K562 (cell line): ENCODE measurements around the gene TDG. TPM values are rescaled to one million over a fixed set of nuclear protein-coding genes. Genes with fewer than 3 reads are reported as not detected.

Experiments used
- ATAC-seq: fragments of 200-7000 bp; cut with Tn5 transposase; 3 replicates; pipeline ENCODE4 v1.9.1; 2020; ENCODE audit warnings: moderate library complexity
- BruUV-seq: library from RNA; stranded (reverse); fragments of 400-500 nt; replicated peaks from 2 replicates; lab custom pipeline; 2021; lab: Mats Ljungman, UMichigan
- CTCF ChIA-PET: fragments of 300-600 bp; formaldehyde crosslinking; extraction: SDS; loops from one replicate; lab custom pipeline; 2021; ENCODE audit warnings: low intra/inter-chr PET ratio; lab: Yijun Ruan, JAX
- POLR2A ChIA-PET: fragments of 300-600, 350-650 bp; sonication (Branson Sonifier 250); formaldehyde crosslinking; extraction: SDS; loops from one replicate; lab custom pipeline; 2021; ENCODE audit warnings: antibody characterized with exemption, inconsistent platforms; lab: Yijun Ruan, JAX
- DNase-seq, 4 experiments: peaks; one replicate each; pipeline versions ENCODE4 v3.0.0 to v3.0.0-alpha.2; 2011 to 2018; ENCODE audit warnings: low spot score in 3 of 4, mixed read lengths in 3 of 4; ENCODE audit errors: extremely low read depth in 1 of 4
- FAIRE-seq: peaks from 2 replicates; lab custom pipeline; 2011; peaks lifted over from hg19 to GRCh38; lab: Jason Lieb, UNC
- H2AFZ ChIP-seq: 2 replicates; pipeline ENCODE4 v1.6.0; 2011; ENCODE audit warnings: low read depth, low read length, control low read depth, inconsistent platforms
- H3K27ac ChIP-seq: fragments of 200-600 bp; 3 replicates; pipeline ENCODE4 v1.8.0; 2011; ENCODE audit warnings: low read depth, mild to moderate bottlenecking, control low read depth, inconsistent platforms, low read length, moderate library complexity, mixed read lengths; ENCODE audit errors: extremely low read depth
- H3K27me3 ChIP-seq, 2 experiments: fragments of 300-600 bp in 1 of 2; 2 replicates in 1 of 2; 3 replicates in 1 of 2; pipeline versions ENCODE4 v1.6.0 to v1.8.0; 2011; ENCODE audit warnings: inconsistent platforms in 2 of 2, low read length in 2 of 2, mild to moderate bottlenecking in 1 of 2, mixed read lengths in 1 of 2, moderate library complexity in 1 of 2; ENCODE audit not compliant: control insufficient read depth in 2 of 2, insufficient read depth in 2 of 2
- H3K36me3 ChIP-seq: fragments of 300-600 bp; 3 replicates; pipeline ENCODE4 v1.8.0; 2011; ENCODE audit warnings: mild to moderate bottlenecking, low read length, inconsistent platforms; ENCODE audit not compliant: control insufficient read depth, insufficient read depth
- H3K4me1 ChIP-seq, 2 experiments: fragments of 200-600 bp in 1 of 2; replicated peaks in 1 of 2; 2 replicates in 1 of 2; 3 replicates in 1 of 2; pipeline versions ENCODE4 v1.5.1 to v1.8.0; 2011; ENCODE audit warnings: inconsistent platforms in 2 of 2, low read length in 2 of 2, mild to moderate bottlenecking in 1 of 2, mixed read lengths in 1 of 2, moderate library complexity in 1 of 2; ENCODE audit not compliant: control insufficient read depth in 2 of 2, insufficient read depth in 2 of 2
- H3K4me2 ChIP-seq: 2 replicates; pipeline ENCODE4 v1.6.1; 2011; ENCODE audit warnings: low read length, control low read depth, inconsistent platforms, mixed read lengths; ENCODE audit not compliant: insufficient read depth
- H3K4me3 ChIP-seq: fragments of 200-600 bp; sonication (generic), shearing (Covaris generic); 2 replicates; pipeline ENCODE4 v1.5.1; 2016; ENCODE audit warnings: control low read depth, inconsistent platforms
- H3K79me2 ChIP-seq: fragments of 200-600 bp; 3 replicates; pipeline ENCODE4 v1.8.0; 2011; ENCODE audit warnings: low read length, inconsistent platforms; ENCODE audit not compliant: control insufficient read depth, insufficient read depth
- H3K9ac ChIP-seq, 2 experiments: 2 replicates each; pipeline versions ENCODE4 v1.6.0 to v1.6.1; 2011; ENCODE audit warnings: low read depth in 2 of 2, low read length in 2 of 2, control low read depth in 1 of 2, inconsistent platforms in 1 of 2, mild to moderate bottlenecking in 1 of 2, mixed read lengths in 1 of 2; ENCODE audit not compliant: insufficient read depth in 1 of 2
- H3K9me1 ChIP-seq: one replicate; pipeline ENCODE4 v1.6.0; 2011; ENCODE audit warnings: inconsistent platforms, mild to moderate bottlenecking, low read length, moderate library complexity; ENCODE audit not compliant: control insufficient read depth, insufficient read depth
- H3K9me3 ChIP-seq: replicated peaks from 2 replicates; pipeline ENCODE4 v1.5.1; 2011; ENCODE audit warnings: low read depth, low read length, inconsistent platforms; ENCODE audit not compliant: control insufficient read depth, insufficient read depth
- H4K20me1 ChIP-seq: replicated peaks from 2 replicates; pipeline ENCODE4 v1.6.1; 2011; ENCODE audit warnings: low read length, inconsistent platforms, mixed read lengths; ENCODE audit not compliant: control insufficient read depth, insufficient read depth
- BHLHE40 ChIP-seq: IDR thresholded peaks from 2 replicates; pipeline ENCODE4 v1.6.1; 2011; ENCODE audit warnings: low read length, improper control_type of control experiment
- ELF1 ChIP-seq: fragments of 200-800 bp; sonication (Bioruptor generic); IDR thresholded peaks from 2 replicates; pipeline ENCODE4 v1.6.1; 2016; ENCODE audit warnings: missing genetic modification characterization, missing compliant biosample characterization
- FOXK2 ChIP-seq, 2 experiments: fragments of 450-650 bp; IDR thresholded peaks in 1 of 2; conservative IDR thresholded peaks in 1 of 2; 2 replicates each; pipeline ENCODE4 v1.6.1; 2016; ENCODE audit warnings: low read depth in 2 of 2, mild to moderate bottlenecking in 1 of 2
- MYC ChIP-seq, 2 experiments: fragments of 250-450 bp in 1 of 2; sonication (Bioruptor Pico) in 1 of 2; IDR thresholded peaks; 2 replicates each; pipeline versions ENCODE4 v1.5.1 to v1.6.1; 2012 to 2021; ENCODE audit warnings: low read depth in 2 of 2, borderline replicate concordance in 1 of 2, improper control_type of control experiment in 1 of 2, low read length in 1 of 2, mild to moderate bottlenecking in 1 of 2, moderate library complexity in 1 of 2
- POLR3A ChIP-seq: IDR thresholded peaks from 2 replicates; pipeline ENCODE4 v1.6.1; 2011; ENCODE audit warnings: borderline replicate concordance, mild to moderate bottlenecking, moderate library complexity; ENCODE audit not compliant: insufficient read length, insufficient read depth; ENCODE audit errors: extremely low read depth
- ZNF316 ChIP-seq: fragments of 450-650 bp; IDR thresholded peaks from 2 replicates; pipeline ENCODE4 v1.6.1; 2016
- WGBS: fragments of 100-300 bp; shearing (Covaris generic); methylation state at CpG from one replicate; pipeline ENCODE4 v1.1.6; 2016; ENCODE audit warnings: low coverage, mixed read lengths; ENCODE audit not compliant: insufficient coverage; ENCODE audit errors: missing lambda C conversion rate; 5-methylcytosine and 5-hydroxymethylcytosine counted together
- in situ Hi-C: fragments of 300-500 bp; cut with MboI; formaldehyde crosslinking; loops from 4 replicates; pipeline ENCODE4 v1.15.0; 2018; ENCODE audit warnings: inconsistent platforms, mixed read lengths
- intact Hi-C: fragments of 100-400 bp; cut with micrococcal nuclease; formaldehyde crosslinking; loops from 2 replicates; pipeline ENCODE4 v1.14.2; 2022
- polyA plus RNA-seq, 8 experiments: library from polyadenylated mRNA; depleted of rRNA in 4 of 8; stranded (reverse) in 5 of 8; unstranded in 3 of 8; fragments of >200 nt; fragmentation: Nextera tagmentation in 2 of 8; fragmentation: Illumina TruSeq in 1 of 8; extraction: Ambion mirVana in 2 of 8; extraction: Trizol in 1 of 8; gene quantifications; 2 replicates each; pipeline versions ENCODE4 v1.2.1 to v1.2.3, GENCODE V29; 2011 to 2014; ENCODE audit warnings: inconsistent platforms in 1 of 8, missing spikeins in 1 of 8
- total RNA-seq, 7 experiments: library from RNA; depleted of rRNA in 6 of 7; stranded (reverse); fragments of >200 nt in 6 of 7; fragmentation: Illumina TruSeq in 2 of 7; extraction: Trizol in 2 of 7; gene quantifications; 2 replicates each; pipeline versions ENCODE4 v1.2.1 to v1.2.3, GENCODE V29; 2011 to 2021; ENCODE audit warnings: low replicate concordance in 1 of 7
- TF ChIP-seq, protein P1 (sequence below): sonication (generic); formaldehyde crosslinking; IDR thresholded peaks from 2 replicates; pipeline ENCODE4 v1.8.1; 2023; ENCODE audit warnings: mild to moderate bottlenecking, missing genetic modification reagents

Gene TDG
- total and polyA plus RNA-seq, 9 of the 15 experiments (the other 6 are each of a cell fraction or from before 2014, with no cell fraction given): 37.6 to 77.2 (median 64.0) TPM

GRCh38 chr12:103928682-103929045 lies 37.0 kb upstream of the TDG start:
- WGBS: 40% methylated on average over 12 of the region's 12 CpGs
- POLR2A ChIA-PET: interaction anchor here (1.5 kb wide), 1 partner anchor 9 kb away, joined by 8 read pairs; no protein-coding TSS in a partner anchor
- TF ChIP-seq, protein P1, sequence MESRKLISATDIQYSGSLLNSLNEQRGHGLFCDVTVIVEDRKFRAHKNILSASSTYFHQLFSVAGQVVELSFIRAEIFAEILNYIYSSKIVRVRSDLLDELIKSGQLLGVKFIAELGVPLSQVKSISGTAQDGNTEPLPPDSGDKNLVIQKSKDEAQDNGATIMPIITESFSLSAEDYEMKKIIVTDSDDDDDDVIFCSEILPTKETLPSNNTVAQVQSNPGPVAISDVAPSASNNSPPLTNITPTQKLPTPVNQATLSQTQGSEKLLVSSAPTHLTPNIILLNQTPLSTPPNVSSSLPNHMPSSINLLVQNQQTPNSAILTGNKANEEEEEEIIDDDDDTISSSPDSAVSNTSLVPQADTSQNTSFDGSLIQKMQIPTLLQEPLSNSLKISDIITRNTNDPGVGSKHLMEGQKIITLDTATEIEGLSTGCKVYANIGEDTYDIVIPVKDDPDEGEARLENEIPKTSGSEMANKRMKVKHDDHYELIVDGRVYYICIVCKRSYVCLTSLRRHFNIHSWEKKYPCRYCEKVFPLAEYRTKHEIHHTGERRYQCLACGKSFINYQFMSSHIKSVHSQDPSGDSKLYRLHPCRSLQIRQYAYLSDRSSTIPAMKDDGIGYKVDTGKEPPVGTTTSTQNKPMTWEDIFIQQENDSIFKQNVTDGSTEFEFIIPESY (CRISPR knock-in tag): peak; percentile 3; the same call in 1 of the 2 replicates
- TF ChIP-seq FOXK2 (conservative IDR thresholded peaks at IDR 0.05 in 1 of 2, IDR thresholded peaks at IDR 0.05 in 1 of 2; ENCODE audit: low read depth in 2 of 2) (peak; percentile 60 to 76), ELF1 (tag) (peak; percentile 46; the same call in 1 of the 2 replicates), MYC (IDR thresholded peaks at IDR 0.05; ENCODE audit: low read depth, low read length) (0 out of 2 replicates have a peak, but pooled peaks have one; percentile 12), MYC (CRISPR knock-in tag; IDR thresholded peaks at IDR 0.05; ENCODE audit: borderline replicate concordance, low read depth) (no peak), POLR3A (no peak), BHLHE40 (peak; percentile 80), ZNF316 (no peak)
- TF ChIP-seq, all 486 proteins: peak for 5

More at GRCh38 chr12:103928682-103929045, 37.0 kb upstream of the TDG start:
- no peak for ATAC-seq
- H3K9ac ChIP-seq: peak overlapping the region; percentile 81 to 91; a peak in 3 of 4 replicates
- no peaks in the 10 kb centered on the region for H3K27me3 ChIP-seq
- no peak for FAIRE-seq
- H3K36me3 ChIP-seq: peaks cover 28% of the 10 kb centered on the region
- BruUV-seq: no TSS peak
- peaks cover 7 to 18% of the 10 kb centered on the region in 2 experiments for H3K4me1 ChIP-seq
- peaks cover 35% of the 10 kb centered on the region for H3K79me2 ChIP-seq
- in situ Hi-C loops (no loop called here), intact Hi-C loops (loop anchor here (1.0 kb wide), 1 partner anchor 29 kb away; a partner anchor contains a TSS)
- peak overlapping the region; percentile 96 for H2AFZ ChIP-seq
- H4K20me1 ChIP-seq: peaks cover 19% of the 10 kb centered on the region
- H3K27ac ChIP-seq: peak overlapping the region; percentile 81
- no peaks in the 10 kb centered on the region for H3K9me1 ChIP-seq
- no peak for DNase-seq
- peak overlapping the region; percentile 95 for H3K4me2 ChIP-seq
- CTCF ChIA-PET: no interaction called here
- H3K4me3 ChIP-seq: peak overlapping the region; percentile 54
- H3K9me3 ChIP-seq: no peaks in the 10 kb centered on the region
